GM12891 (cell line): ENCODE data around the gene SDHA.
"Not testable (repeated sequence)": the region's sequence is repeated elsewhere in the genome, so short reads cannot be mapped to it uniquely, and the experiment has no call there.

ENCODE experiments used
- DNase-seq: peaks from one replicate; pipeline ENCODE4 v3.0.0; 2011; ENCODE audit warnings: low spot score; ENCODE audit not compliant: insufficient read length
- FAIRE-seq: peaks from 2 replicates; lab custom pipeline; 2011; peaks lifted over from hg19 to GRCh38; lab: Jason Lieb, UNC
- PAX5 ChIP-seq: IDR thresholded peaks from 2 replicates; pipeline ENCODE4 v1.6.1; 2011; ENCODE audit warnings: low read length, moderate library complexity, mild to moderate bottlenecking; ENCODE audit not compliant: insufficient read depth, severe bottlenecking
- POLR2A ChIP-seq: IDR thresholded peaks from 2 replicates; pipeline ENCODE4 v1.6.1; 2011; ENCODE audit warnings: low read depth, low read length, control low read depth
- POLR2AphosphoS5 ChIP-seq: IDR thresholded peaks from 2 replicates; pipeline ENCODE4 v1.6.1; 2011; ENCODE audit warnings: low read depth, low read length, control low read depth
- POU2F2 ChIP-seq: IDR thresholded peaks from 2 replicates; pipeline ENCODE4 v1.6.1; 2011; ENCODE audit warnings: low read depth, mild to moderate bottlenecking, control low read depth, low read length, moderate library complexity
- SPI1 ChIP-seq: IDR thresholded peaks from 2 replicates; pipeline ENCODE4 v1.6.1; 2011; ENCODE audit warnings: low read depth, low read length, control low read depth
- TAF1 ChIP-seq: IDR thresholded peaks from 2 replicates; pipeline ENCODE4 v1.6.1; 2011; ENCODE audit warnings: low read depth, low read length, control low read depth

The SDHA gene

GRCh38 chr5:213803-214395 is 4.2 kb upstream of the SDHA start:
- TF ChIP-seq POU2F2 = no peak
- no peak for TF ChIP-seq PAX5
- TF ChIP-seq TAF1 = no peak
- no peak for TF ChIP-seq POLR2A
- TF ChIP-seq POLR2AphosphoS5 = no peak
- no peak for TF ChIP-seq SPI1
- no peak for FAIRE-seq
- DNase-seq = no peak

DNA sequence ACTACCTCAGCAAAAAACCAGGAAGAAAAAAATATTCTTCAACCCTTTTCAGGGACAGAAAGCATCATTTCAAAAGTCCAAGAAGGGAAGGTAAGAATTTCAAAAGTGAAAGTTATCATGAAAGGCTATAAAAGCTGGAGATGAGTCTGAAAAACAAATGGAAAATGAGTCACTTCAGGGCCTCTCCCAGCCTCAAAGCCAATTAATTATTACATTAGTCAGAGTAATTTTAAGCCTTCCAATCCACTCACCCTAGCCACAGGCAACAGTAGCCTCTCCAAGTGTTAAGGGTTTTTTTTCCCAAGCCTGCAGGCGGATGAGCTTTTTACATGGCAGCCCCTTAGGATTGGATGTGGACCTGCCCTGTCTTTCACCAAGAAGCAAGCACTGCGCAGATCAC is 2.9 kb upstream of the SDHA start:
- DNase-seq, FAIRE-seq: not testable (repeated sequence)

DNA sequence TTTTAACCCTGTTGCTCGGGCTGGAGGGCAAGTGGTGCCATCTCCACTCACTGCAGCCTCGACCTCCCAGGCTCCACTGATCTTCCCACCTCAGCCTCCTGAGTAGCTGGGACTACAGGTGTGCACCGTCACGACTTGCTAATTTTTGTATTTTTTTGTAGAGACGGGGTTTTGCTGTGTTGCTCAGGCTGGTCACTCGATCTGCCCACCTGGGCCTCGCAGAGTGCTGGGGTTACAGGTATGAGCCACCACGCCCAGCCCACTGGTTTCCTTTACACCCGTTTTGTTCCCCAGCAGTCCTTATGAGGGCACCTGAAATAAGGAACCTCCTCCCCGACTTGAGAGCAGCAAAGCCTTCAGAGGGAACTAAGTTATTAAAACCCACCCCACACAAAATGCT is 2.0 kb upstream of the SDHA start:
- FAIRE-seq, DNase-seq: not testable (repeated sequence)

DNA sequence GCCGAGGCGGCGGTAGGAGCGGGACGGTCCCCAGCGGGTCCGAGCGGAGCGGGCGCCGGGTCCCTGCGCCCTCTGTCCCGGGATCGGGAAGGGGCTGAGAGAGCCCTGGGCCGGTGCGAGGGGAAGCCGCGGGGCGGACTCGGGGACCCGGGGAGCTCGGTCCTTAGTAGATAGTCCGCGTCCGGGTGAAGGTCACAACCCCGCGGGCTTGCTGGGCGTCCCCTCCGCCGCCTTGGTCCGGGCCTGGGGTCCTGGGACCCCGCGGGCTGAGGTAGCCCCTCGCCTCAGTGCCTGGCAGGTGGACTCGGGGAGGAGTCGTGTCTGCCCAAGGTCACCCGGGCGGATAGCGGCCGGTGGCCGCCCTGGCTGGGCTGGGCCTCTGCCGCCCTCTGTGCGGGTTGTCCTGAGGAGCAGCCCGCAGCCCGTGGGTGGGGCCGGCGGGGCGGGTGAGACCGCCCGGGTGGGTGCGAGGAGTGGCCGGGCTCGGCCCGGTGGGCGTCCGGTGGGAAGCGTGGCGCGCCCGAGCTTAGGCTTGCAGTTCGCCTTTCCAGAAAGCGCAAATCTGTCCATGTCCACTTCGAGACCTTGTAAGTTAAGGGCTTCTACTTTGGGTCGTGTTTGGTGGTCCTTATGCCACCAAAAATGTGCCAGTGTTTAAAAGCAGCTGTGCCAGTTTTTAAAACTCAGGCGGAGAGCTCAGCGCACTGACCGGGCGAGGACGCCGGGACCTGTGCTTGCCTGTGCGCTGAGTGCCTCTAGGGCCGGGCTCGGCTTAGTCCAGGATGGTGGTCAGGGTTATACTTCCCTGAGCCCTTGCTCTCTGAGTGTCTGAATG is 554 bp downstream of the SDHA start:
- DNase-seq = no peak
- FAIRE-seq = no peak
- TF ChIP-seq TAF1 (no peak), SPI1 (no peak), POU2F2 (no peak), PAX5 (no peak), POLR2AphosphoS5 (no peak), POLR2A (no peak)

DNA sequence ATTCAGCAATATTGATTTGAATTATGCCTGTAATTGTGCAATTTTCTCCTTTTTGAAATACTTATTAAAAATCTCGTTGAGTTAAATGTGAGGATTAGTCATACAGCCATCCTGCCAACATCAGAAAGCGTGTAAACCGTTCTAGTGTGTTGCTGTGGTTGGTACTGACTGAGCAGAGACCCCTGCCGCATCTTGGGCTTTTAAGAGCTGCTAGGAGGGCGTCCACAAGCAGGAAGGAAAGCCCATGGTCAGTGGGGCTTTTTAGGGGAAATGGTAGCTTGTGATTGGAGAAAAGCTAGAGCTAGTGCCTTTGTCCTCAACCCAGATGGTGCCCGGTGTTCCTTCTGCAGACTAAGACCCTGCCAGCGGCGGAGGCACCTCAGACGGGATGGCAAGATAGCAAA is 1.3 kb downstream of the SDHA start:
- FAIRE-seq = no peak

GRCh38 chr5:219991-220390 is 1.9 kb downstream of the SDHA start:
- FAIRE-seq = no peak
- TF ChIP-seq TAF1 = no peak
- TF ChIP-seq POLR2A = no peak
- TF ChIP-seq SPI1 = no peak
- TF ChIP-seq PAX5 = no peak
- no peak for TF ChIP-seq POLR2AphosphoS5
- no peak for TF ChIP-seq POU2F2
- DNase-seq = no peak

More for the DNA sequence above, 1.3 kb downstream of the SDHA start:
- DNase-seq = no peak
- no peak for TF ChIP-seq SPI1
- no peak for TF ChIP-seq POLR2AphosphoS5
- no peak for TF ChIP-seq PAX5
- no peak for TF ChIP-seq POLR2A
- TF ChIP-seq TAF1 = no peak
- TF ChIP-seq POU2F2 = no peak

- TF ChIP-seq SPI1 = peak; percentile 84
- DNase-seq, FAIRE-seq: not testable (repeated sequence)
Measured at GRCh38 chr5:222951-223715, 5.0 kb downstream of the SDHA start.

- FAIRE-seq (no peak), DNase-seq (no peak)
- TF ChIP-seq SPI1 (no peak), POLR2AphosphoS5 (no peak), TAF1 (no peak), PAX5 (no peak)
Measured at GRCh38 chr5:223791-224190, 5.7 kb downstream of the SDHA start.

DNA sequence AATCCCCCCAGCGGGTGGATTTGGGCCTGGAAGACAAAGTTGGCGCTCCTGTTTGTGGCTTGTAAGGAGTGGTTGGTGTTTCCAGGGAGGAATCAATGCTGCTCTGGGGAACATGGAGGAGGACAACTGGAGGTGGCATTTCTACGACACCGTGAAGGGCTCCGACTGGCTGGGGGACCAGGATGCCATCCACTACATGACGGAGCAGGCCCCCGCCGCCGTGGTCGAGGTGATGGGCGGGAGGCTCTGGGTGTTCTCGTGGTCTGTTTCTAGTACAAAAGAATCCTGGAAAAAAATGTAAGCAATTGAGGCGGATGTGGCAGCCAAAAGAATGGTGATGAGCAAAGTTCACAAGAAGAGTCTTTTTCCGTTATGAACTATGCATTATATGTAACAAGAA is 7.2 kb downstream of the SDHA start:
- FAIRE-seq = no peak

GRCh38 chr5:227375-227774 is 9.3 kb downstream of the SDHA start:
- not testable (repeated sequence) for DNase-seq, FAIRE-seq

More for the DNA sequence above, 7.2 kb downstream of the SDHA start:
- TF ChIP-seq POU2F2 = no peak
- TF ChIP-seq PAX5 = no peak
- TF ChIP-seq SPI1 = no peak
- no peak for TF ChIP-seq POLR2AphosphoS5
- TF ChIP-seq POLR2A = no peak
- TF ChIP-seq TAF1 = no peak
- DNase-seq = no peak

GRCh38 chr5:228886-229285 is 10.8 kb downstream of the SDHA start:
- FAIRE-seq (no peak), DNase-seq (no peak)
- TF ChIP-seq SPI1 = no peak
- no peak for TF ChIP-seq PAX5
- no peak for TF ChIP-seq POU2F2
- no peak for TF ChIP-seq POLR2AphosphoS5
- no peak for TF ChIP-seq TAF1
- TF ChIP-seq POLR2A = no peak
